LoVo (cell line): ENCODE measurements around the gene LZTS3.
"Not testable (repeated sequence)": the region's sequence is repeated elsewhere in the genome, so short reads cannot be mapped to it uniquely, and the experiment has no call there.

Experiments
- DNase-seq: peaks from one replicate; pipeline ENCODE4 v3.0.0-alpha.2; 2016; ENCODE audit warnings: low spot score

Gene LZTS3

DNA sequence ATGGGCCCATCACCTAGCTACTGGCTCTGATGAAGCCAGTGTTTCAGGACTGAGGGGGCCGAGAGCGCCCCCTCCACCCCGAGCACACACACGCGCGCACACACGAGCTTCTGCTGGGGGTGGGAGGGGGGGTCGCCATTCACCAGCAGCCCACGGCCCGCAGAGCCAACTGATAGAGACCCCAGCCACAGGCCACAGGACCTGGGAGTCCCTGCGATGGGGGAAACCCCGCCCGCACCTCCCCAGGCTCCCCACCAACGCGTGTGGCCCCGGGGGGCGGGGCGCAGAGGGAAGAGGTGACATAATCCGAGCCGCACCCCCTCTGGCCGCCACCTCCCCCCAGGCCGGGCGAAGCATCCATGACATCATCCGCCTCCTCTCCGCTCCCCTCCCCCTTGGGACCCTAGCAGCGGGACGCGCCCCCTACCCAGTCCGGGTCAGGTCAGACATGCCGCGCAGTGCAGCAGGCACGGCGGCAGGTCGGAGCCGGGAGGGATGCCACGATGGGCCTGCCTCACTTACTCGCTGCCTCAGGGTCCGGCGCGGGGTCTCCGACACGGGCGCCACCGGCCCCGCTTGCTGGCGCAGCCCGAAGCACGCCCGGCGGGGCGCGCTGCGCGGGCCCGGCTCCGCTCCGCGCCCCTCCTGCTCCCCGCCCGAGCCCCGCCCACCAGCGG, at the start of gene LZTS3:
LZTS3 (minus strand) TSS at position 617 of the 677 bp plus-strand sequence. CDS start 6,386 bp downstream, outside the sequence.
- peak; percentile 56 for DNase-seq

GRCh38 chr20:3221398-3222226, 48.3 kb upstream of the LZTS3 start:
- DNase-seq = peak; percentile 52

DNA sequence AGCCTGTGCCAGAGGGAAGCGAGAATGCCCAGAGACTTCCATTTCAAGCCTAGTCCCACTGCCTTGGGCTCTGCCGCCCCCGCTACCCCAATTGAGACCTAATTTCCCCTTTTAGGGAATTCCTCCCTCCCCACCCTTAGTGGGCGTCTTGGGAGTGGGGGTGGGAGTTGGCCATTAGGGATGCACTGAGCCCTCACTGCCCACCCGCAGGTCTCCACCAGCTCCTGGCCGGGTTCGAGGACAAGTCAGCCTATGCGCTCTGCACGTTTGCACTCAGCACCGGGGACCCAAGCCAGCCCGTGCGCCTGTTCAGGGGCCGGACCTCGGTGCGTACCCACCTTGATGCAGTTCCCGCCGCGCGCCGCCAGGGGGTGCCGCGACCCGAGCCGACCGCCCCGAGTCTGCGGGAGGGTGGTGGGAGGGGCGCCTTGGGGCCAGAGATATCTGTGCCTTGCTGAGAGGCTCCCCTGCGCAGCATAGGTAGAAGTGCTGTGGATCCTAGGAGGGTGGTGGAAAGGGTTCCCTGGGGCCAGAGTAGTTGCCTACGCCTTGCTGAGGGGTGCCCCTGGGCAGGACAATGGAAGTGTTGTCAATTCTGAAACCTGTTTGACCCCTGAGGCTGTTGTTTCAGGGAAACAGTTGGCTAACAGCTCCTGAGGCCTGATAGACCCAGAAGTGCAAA, 45.1 kb upstream of the LZTS3 start:
- no peak for DNase-seq

DNA sequence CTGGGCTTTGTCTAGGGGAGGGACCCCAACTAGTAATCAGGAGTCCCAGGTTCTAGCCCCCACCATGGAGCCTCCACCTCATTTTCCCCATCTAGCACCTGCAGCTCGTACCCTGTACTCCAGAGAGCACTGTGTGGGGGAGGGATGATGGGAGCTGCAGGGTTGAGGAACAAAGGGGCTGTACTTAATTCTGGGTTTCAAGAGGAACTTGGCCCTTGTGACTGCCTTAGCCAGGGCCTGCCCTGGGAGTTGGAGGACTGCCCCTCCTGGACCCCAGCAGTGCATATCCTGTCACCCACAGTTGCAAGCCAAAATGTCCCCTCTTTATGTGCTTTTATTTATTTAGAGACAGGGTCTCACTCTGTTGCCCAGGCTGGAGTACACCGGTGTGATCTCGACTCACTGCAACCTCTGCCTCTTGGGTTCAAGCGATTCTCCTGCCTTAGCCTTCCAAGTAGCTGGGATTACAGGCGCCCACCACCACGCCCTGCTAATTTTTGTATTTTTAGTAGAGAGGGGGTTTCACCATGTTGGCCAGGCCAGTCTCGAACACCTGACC, 42.1 kb upstream of the LZTS3 start:
- not testable (repeated sequence) for DNase-seq

- no peak for DNase-seq
Measured at GRCh38 chr20:3213226-3213625, 39.9 kb upstream of the LZTS3 start.

- DNase-seq = no peak
Measured at GRCh38 chr20:3210346-3210745, 37.0 kb upstream of the LZTS3 start.

GRCh38 chr20:3209946-3210317, 36.6 kb upstream of the LZTS3 start:
- no peak for DNase-seq

- DNase-seq = peak; percentile 53
Measured at GRCh38 chr20:3209257-3209945, 36.1 kb upstream of the LZTS3 start, which contains the start of gene ITPA. TSS of gene ITPA (plus strand) at chr20:3209498. CDS start at chr20:3209552, 54 bp downstream.

GRCh38 chr20:3208786-3209256, 35.5 kb upstream of the LZTS3 start:
- DNase-seq = no peak

DNA sequence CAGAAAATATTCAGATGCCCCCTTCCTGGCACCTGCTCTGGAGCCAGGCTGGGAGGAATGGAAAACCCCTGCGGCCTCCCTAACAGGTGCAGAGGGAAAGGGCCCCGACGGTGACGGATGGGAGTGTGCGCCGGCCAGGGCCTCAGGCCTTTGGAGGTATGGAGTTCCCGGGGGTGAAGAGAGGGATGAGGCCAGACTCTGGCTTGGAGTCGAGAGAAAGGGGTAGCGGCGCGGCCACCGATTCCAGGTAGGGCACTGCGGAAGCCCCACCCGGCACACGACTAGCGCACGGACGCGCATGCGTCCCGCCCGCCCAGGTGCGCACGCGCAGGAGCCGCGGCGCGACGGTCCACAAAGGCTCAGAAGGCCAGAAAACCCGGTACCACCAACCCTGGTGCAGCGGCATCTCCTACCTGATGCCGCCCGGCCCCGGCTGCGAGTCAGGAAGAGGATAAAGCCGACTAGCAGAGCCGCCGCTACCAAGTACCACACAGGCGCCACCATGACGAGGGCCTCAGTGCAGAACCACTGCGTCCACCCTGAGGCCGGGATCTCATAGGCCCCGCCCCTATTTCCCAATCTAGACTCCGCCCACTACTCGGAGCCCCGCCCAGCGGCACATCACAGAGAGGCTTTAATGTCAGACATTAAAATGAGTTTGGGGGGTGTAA, 30.9 kb upstream of the LZTS3 start, which contains the start of gene DDRGK1:
DDRGK1 (minus strand) TSS at position 559 of the 671 bp plus-strand sequence; CDS start at position 504, 55 bp downstream.
- DNase-seq = peak; percentile 85

DNA sequence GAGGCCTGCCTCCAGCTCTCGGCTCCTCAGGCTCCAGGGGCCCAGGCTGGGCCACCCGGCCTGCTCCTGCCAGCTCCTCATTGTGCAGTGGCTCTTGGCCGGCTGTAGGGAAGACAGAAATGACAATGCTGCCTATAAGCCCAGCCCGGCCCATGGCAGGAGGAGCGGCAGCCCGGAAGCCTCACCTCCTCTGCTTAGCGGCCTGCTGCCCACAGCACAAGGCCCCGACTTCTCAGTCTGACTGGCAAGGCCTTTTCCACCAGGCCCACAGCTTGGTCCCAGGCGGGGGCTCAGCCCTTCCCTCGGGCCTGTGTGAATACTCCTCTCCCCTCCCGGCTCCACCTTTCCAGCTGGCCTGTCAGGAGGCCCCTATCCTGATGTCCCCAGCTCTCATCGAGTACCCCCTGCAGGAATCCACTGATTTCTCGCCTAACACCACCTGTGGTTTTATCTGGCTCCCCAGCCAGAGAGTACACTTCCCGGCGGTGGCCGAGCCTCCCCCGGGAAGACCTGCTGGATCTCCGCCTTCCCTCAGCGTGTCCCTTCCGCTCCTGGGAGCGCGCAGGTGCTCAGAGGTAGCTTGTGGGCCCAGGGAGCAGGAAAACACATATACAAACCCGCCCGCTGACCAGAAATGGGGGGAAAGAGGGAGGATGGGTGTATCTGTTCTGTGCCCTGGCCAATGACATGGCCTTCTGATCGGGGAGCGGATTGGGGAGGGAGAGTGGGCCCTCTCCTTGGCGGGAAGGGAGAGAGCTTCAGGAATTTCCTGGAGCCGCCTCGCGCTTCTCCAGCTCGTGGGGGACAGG, 30.2 kb upstream of the LZTS3 start:
- DNase-seq = no peak

DNA sequence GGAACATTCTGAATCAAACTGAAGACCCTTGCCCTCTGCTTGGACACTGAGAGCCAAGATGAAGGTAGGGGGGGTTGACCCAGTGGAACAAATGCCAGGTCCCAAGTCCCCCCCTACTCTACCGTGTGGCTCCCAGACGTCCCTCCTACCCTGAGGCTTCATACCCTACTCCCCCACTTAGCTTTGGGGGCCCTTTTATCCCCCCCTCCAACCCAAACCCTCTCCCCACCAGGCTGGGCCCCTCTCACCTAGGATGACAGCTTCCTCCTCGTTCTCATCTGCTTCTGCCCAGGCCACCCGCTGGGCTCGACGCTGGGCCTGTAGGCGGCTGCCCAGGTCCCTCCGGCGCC, 29.6 kb upstream of the LZTS3 start:
- DNase-seq = no peak

- no peak for DNase-seq
Measured at GRCh38 chr20:3199976-3200755, 26.8 kb upstream of the LZTS3 start.

- DNase-seq = no peak
Measured at GRCh38 chr20:3199206-3199605, 25.9 kb upstream of the LZTS3 start.

GRCh38 chr20:3195590-3196237, 22.4 kb upstream of the LZTS3 start:
- DNase-seq = no peak

- DNase-seq = no peak
Measured at GRCh38 chr20:3194617-3195280, 21.4 kb upstream of the LZTS3 start.

DNA sequence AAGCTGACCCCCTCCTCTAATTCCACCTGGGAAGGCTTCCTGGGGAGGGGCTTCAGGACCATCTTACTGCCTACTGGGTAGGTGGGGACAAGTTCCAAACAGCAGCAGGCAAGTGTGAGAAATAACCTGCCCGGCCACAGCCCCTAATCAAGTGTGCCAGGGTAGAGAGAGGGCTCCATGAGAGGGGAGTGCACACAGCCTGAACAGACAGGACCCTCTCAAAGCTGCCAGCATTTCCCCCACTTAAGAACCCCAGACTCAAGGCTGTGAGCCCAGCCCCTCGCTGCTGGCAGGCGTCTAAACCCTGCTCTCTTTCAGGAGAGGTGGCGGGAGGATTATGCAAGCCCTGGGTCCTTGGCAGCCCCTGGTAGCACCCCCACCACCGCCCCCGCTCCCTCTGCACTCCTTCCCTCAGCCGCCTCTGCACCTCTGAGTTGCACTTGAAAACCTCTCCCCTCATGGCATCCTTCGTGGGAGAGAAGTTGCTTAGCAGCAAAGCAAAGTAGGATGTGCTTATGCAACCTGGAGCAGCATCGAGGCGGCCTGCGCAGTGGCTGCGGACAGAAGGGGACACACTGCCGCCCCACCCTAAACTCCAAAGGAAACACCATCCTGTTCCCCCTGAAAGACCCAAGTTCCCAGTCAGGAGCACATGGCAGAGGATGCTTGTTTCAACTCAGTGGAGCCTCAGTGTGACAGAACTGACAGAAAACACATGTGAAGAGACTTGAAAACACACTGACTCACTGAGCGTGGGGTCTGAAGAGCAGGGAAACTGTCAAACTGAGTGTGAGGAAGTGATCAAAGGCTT, 20.7 kb upstream of the LZTS3 start:
- DNase-seq = no peak
